SKM-1 (cell line): Measurements from ENCODE around the gene PHF19.

Experiments
- DNase-seq: peaks from one replicate; lab custom pipeline; 2025; ENCODE audit not compliant: unreplicated experiment; lab: John Stamatoyannopoulos, UW

The PHF19 gene

GRCh38 chr9:120815075-120815474, 61.9 kb downstream of the PHF19 start:
- no peak for DNase-seq

- DNase-seq, result no peak
Measured at GRCh38 chr9:120808931-120809330, 68.1 kb downstream of the PHF19 start.

GRCh38 chr9:120807607-120808379, 69.2 kb downstream of the PHF19 start:
- DNase-seq, result no peak
